Vagina (tissue), 2 donors: Measurements from ENCODE around the gene HSD3B1. TPM values are rescaled to one million over a fixed set of nuclear protein-coding genes. Genes with fewer than 3 reads are reported as not detected.

Experiments
- DNase-seq, 2 donors: peaks; one replicate each; pipeline ENCODE4 v3.0.0-alpha.2; 2017; ENCODE audit errors: extremely low spot score in 2 of 2
- H3K27ac ChIP-seq: fragments of 200-600 bp; sonication (generic); one replicate; pipeline ENCODE4 v1.5.1; 2019
- H3K27me3 ChIP-seq: fragments of 200-600 bp; sonication (generic); one replicate; pipeline ENCODE4 v1.5.1; 2019
- H3K36me3 ChIP-seq, 2 donors: fragments of 200-600 bp; sonication (generic); one replicate each; pipeline ENCODE4 v1.5.1; 2017 to 2019
- H3K4me1 ChIP-seq: fragments of 200-600 bp; sonication (generic); one replicate; pipeline ENCODE4 v1.5.1; 2019
- H3K4me3 ChIP-seq, 2 donors: fragments of 200-600 bp; sonication (generic); 1 replicate in 1 of 2; 2 replicates in 1 of 2; pipeline ENCODE4 v1.5.1; 2016 to 2019
- H3K9me3 ChIP-seq: fragments of 200-600 bp; sonication (generic); one replicate; pipeline ENCODE4 v1.5.1; 2019
- POLR2A ChIP-seq, 2 donors: fragments of 450-650 bp; IDR thresholded peaks; one replicate each; pipeline ENCODE4 v1.6.1; 2017; ENCODE audit warnings: antibody characterized with exemption in 2 of 2, mild to moderate bottlenecking in 2 of 2, moderate library complexity in 2 of 2
- POLR2AphosphoS5 ChIP-seq, 2 donors: sonication (generic); formaldehyde crosslinking; IDR thresholded peaks; one replicate each; pipeline ENCODE4 v1.9.0; 2017; ENCODE audit warnings: antibody characterized with exemption in 2 of 2, mild to moderate bottlenecking in 2 of 2, low read depth in 1 of 2; ENCODE audit not compliant: insufficient read depth in 1 of 2
- intact Hi-C: fragments of 100-400 bp; cut with DNase I; formaldehyde crosslinking; loops from one replicate; pipeline ENCODE4 v1.15.1; 2023
- total RNA-seq: library from RNA; depleted of rRNA; stranded (reverse); fragments of >200 nt; gene quantifications from one replicate; pipeline ENCODE4 v1.2.3, GENCODE V29; 2016
- TF ChIP-seq, protein P1 (sequence below), 3 experiments: fragments of 450-650 bp in 2 of 3; fragments of 200-600 bp in 1 of 3; sonication (generic) in 1 of 3; IDR thresholded peaks; one replicate each; pipeline ENCODE4 v1.5.1; 2017 to 2019; ENCODE audit warnings: antibody characterized with exemption in 3 of 3, mild to moderate bottlenecking in 2 of 3, moderate library complexity in 2 of 3

The HSD3B1 gene
- total RNA-seq, 1 donor from 2014 or later = not detected

DNA sequence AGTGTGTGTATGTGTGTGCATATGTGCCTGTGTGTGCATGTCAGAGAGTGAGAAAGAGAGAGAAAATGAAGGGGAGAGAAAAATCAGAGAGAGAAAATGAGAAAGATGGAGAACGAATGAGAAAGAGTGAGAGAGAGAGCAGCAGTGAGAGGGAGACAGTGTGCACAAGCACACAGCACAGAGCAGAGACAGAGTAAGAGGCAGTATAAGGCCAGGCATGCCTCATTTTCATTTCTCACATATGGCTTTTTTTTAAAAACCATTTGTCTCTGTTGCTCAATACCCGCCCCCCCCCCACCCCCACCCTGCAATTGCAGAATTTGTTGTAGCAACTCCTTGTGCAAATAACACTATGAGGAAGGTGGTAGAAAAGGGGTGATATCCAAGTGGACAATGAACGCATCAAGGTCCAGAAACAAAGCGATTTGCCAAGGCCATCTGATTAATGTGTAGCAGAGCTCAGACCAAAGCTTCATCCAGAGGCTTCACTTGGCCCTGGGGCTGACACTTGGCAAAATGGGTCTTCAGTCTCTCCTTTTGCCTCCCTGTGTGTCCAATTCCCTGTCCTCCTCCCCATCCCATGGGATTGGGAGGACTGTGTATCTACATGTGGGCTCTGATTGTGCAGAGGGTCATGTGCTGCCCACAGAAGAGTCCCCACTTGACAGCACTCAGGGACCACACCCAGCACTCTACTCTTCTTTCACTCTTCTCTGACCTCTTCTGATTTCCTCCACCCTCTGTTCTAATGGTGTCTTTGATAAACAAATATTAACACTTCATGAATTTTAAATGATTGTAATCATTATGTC lies 38.9 kb upstream of the HSD3B1 start:
- H3K4me3 ChIP-seq = no peak overlapping the region
- H3K36me3 ChIP-seq = no peaks in the 10 kb centered on the region
- no peak overlapping the region for H3K27ac ChIP-seq
- TF ChIP-seq, protein P1, sequence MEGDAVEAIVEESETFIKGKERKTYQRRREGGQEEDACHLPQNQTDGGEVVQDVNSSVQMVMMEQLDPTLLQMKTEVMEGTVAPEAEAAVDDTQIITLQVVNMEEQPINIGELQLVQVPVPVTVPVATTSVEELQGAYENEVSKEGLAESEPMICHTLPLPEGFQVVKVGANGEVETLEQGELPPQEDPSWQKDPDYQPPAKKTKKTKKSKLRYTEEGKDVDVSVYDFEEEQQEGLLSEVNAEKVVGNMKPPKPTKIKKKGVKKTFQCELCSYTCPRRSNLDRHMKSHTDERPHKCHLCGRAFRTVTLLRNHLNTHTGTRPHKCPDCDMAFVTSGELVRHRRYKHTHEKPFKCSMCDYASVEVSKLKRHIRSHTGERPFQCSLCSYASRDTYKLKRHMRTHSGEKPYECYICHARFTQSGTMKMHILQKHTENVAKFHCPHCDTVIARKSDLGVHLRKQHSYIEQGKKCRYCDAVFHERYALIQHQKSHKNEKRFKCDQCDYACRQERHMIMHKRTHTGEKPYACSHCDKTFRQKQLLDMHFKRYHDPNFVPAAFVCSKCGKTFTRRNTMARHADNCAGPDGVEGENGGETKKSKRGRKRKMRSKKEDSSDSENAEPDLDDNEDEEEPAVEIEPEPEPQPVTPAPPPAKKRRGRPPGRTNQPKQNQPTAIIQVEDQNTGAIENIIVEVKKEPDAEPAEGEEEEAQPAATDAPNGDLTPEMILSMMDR (IDR thresholded peaks at IDR 0.05) = no peak
- no peak for TF ChIP-seq POLR2AphosphoS5 (IDR thresholded peaks at IDR 0.05; ENCODE audit: insufficient read depth in 1 of 2, low read depth in 1 of 2)
- TF ChIP-seq POLR2A (IDR thresholded peaks at IDR 0.05) = no peak
- H3K27me3 ChIP-seq = no peaks in the 10 kb centered on the region
- H3K4me1 ChIP-seq = no peaks in the 10 kb centered on the region
- peak in 1 of 2 donors; percentile 69 for DNase-seq
- intact Hi-C loops = no loop called here
- no peaks in the 10 kb centered on the region for H3K9me3 ChIP-seq

DNA sequence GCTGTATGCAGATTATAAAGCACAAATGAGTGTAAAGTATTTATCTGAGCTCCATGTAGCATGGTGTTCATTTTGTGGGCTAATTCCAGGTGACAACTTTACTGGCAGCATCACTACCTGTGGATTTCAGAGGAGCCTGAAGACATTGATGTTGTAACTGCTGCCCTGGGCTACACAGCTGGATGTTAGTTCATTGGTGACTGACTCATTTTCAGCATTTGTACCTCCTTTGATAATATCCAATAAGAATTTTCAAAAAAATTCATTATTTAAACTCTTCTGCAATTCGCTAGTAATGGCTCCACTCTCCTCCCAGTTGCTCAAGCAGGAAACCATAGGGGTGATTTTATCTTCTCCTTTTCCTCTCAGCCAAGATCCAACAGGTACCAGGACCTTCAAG lies 37.3 kb upstream of the HSD3B1 start:
- Histone ChIP-seq H3K36me3 (no peaks in the 10 kb centered on the region), H3K27ac (no peak overlapping the region), H3K4me1 (no peaks in the 10 kb centered on the region), H3K4me3 (no peak overlapping the region), H3K27me3 (no peaks in the 10 kb centered on the region), H3K9me3 (no peaks in the 10 kb centered on the region)
- TF ChIP-seq, protein P1 (IDR thresholded peaks at IDR 0.05) = no peak
- TF ChIP-seq POLR2AphosphoS5 (IDR thresholded peaks at IDR 0.05; ENCODE audit: insufficient read depth in 1 of 2, low read depth in 1 of 2) (no peak), POLR2A (IDR thresholded peaks at IDR 0.05) (no peak)
- DNase-seq = no peak
- intact Hi-C loops = no loop called here

DNA sequence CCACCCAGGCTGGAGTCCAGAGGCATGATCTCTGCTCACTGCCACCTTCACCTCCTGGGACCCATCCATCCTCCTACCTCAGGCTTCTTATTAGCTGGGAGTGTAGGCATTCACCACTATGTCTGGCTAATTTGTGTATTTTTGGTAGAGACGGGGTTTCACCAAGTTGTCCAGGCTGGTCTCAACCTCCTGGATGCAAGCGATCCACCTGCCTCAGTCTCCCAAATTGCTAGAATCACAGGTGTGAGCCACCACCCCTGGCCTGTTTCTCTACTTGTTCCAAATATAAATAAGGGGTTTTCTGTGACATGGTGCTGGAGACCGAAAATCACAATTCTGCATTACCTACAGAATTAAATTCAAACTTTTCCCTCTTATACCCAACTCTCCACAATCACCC lies 36.6 kb upstream of the HSD3B1 start:
- Histone ChIP-seq H3K36me3 (no peaks in the 10 kb centered on the region), H3K9me3 (no peaks in the 10 kb centered on the region), H3K4me3 (no peak overlapping the region), H3K27ac (no peak overlapping the region), H3K27me3 (no peaks in the 10 kb centered on the region), H3K4me1 (no peaks in the 10 kb centered on the region)
- TF ChIP-seq, protein P1 (IDR thresholded peaks at IDR 0.05) = no peak
- TF ChIP-seq POLR2AphosphoS5 (IDR thresholded peaks at IDR 0.05; ENCODE audit: insufficient read depth in 1 of 2, low read depth in 1 of 2) (no peak), POLR2A (IDR thresholded peaks at IDR 0.05) (no peak)
- DNase-seq = peak in 1 of 2 donors; percentile 65
- intact Hi-C loops = no loop called here

DNA sequence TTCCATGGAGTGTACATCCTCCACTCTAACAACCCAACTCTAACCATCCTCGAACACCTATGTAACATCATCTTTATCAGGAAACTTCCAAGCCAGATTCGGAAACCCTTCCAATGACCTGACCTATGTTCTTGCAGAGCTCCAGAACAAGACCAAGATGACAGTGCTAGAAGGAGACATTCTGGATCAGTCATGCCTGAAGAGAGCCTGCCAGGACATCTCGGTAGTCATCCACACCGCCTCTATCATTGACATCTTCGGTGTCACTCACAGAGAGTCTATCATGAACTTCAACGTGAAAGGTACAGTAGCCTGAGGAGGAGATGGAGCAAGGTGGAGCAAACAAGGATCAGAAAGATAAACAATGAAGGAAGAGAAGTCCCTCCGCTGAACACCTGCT lies 36.1 kb upstream of the HSD3B1 start:
- Histone ChIP-seq H3K27ac (no peak overlapping the region), H3K9me3 (no peaks in the 10 kb centered on the region), H3K36me3 (no peaks in the 10 kb centered on the region), H3K27me3 (no peaks in the 10 kb centered on the region), H3K4me1 (no peaks in the 10 kb centered on the region), H3K4me3 (no peak overlapping the region)
- intact Hi-C loops = no loop called here
- TF ChIP-seq POLR2A (IDR thresholded peaks at IDR 0.05) = no peak
- peak in 1 of 2 donors; percentile 65 for DNase-seq

DNA sequence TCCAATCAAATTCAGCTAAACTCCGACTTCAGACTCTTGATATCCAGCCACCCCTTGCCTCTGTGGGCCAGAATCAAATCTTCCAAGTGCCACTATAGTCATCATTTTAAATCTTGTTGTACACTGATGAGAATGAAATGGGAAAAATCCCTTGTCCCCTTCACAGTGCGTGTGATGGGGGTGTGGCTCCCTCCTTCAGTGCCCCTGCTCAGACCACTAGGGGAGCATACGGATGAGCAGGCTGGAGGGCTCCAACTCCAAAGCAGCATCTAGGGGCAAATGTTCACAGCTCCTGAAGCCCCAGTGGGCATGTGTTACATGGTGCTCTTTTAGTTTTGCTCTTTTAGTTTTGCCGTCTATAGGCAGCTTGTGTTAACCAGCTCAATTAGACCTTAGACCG lies 35.4 kb upstream of the HSD3B1 start:
- TF ChIP-seq POLR2AphosphoS5 (IDR thresholded peaks at IDR 0.05; ENCODE audit: insufficient read depth in 1 of 2, low read depth in 1 of 2) = no peak
- no peak for TF ChIP-seq POLR2A (IDR thresholded peaks at IDR 0.05)
- TF ChIP-seq, protein P1 (IDR thresholded peaks at IDR 0.05) = no peak
- H3K27me3 ChIP-seq = no peaks in the 10 kb centered on the region
- no peak overlapping the region for H3K27ac ChIP-seq
- intact Hi-C loops = no loop called here
- H3K9me3 ChIP-seq = no peaks in the 10 kb centered on the region
- H3K4me3 ChIP-seq = no peak overlapping the region
- no peaks in the 10 kb centered on the region for H3K4me1 ChIP-seq
- peak in 1 of 2 donors; percentile 62 for DNase-seq
- no peaks in the 10 kb centered on the region for H3K36me3 ChIP-seq
